HepG2 (cell line): Measurements from ENCODE around the gene TMEM253. TPM values are rescaled to one million over a fixed set of nuclear protein-coding genes. Genes with fewer than 3 reads are reported as not detected.

Experiments used
- ATF4 ChIP-seq, 2 experiments: fragments of 450-650 bp in 1 of 2; sonication (generic) in 1 of 2; formaldehyde crosslinking; IDR thresholded peaks; 2 replicates each; pipeline versions ENCODE4 v1.5.0 to v1.8.0; 2020 to 2022; ENCODE audit warnings: mild to moderate bottlenecking in 1 of 2, missing genetic modification reagents in 1 of 2
- HNF1B ChIP-seq: sonication (generic); formaldehyde crosslinking; IDR thresholded peaks from 2 replicates; pipeline ENCODE4 v1.5.1; 2020; ENCODE audit warnings: mild to moderate bottlenecking, moderate library complexity, missing genetic modification reagents
- MBNL3 ChIP-seq: fragments of 250-450 bp; sonication (Bioruptor Pico); conservative IDR thresholded peaks from 2 replicates; pipeline ENCODE4 v1.8.0; 2022; ENCODE audit warnings: mild to moderate bottlenecking, inconsistent platforms
- MED13 ChIP-seq: sonication (generic); formaldehyde crosslinking; IDR thresholded peaks from 2 replicates; pipeline ENCODE4 v1.5.0; 2020; ENCODE audit warnings: missing genetic modification reagents
- NR2C2 ChIP-seq: sonication (generic); formaldehyde crosslinking; IDR thresholded peaks from 2 replicates; pipeline ENCODE4 v1.4.0; 2020; ENCODE audit warnings: missing genetic modification reagents, mild to moderate bottlenecking, moderate library complexity, borderline replicate concordance
- SOX13 ChIP-seq, 3 experiments: fragments of 450-650 bp in 1 of 3; sonication (generic) in 1 of 3; formaldehyde crosslinking in 1 of 3; IDR thresholded peaks in 2 of 3; conservative IDR thresholded peaks in 1 of 3; 2 replicates each; pipeline versions ENCODE4 v1.5.0 to v1.6.1; 2016 to 2020; ENCODE audit warnings: antibody characterized with exemption in 1 of 3, mild to moderate bottlenecking in 1 of 3, missing compliant biosample characterization in 1 of 3, missing genetic modification reagents in 1 of 3, moderate library complexity in 1 of 3
- TFDP2 ChIP-seq: sonication (generic); formaldehyde crosslinking; IDR thresholded peaks from 2 replicates; pipeline ENCODE4 v1.4.0; 2020; ENCODE audit warnings: missing genetic modification reagents
- YY1 ChIP-seq: IDR thresholded peaks from 2 replicates; pipeline ENCODE4 v1.6.1; 2011; ENCODE audit warnings: low read length, low read depth, moderate library complexity, mild to moderate bottlenecking; ENCODE audit not compliant: insufficient read depth, insufficient replicate concordance
- ZBTB26 ChIP-seq: IDR thresholded peaks from 2 replicates; pipeline ENCODE4 v1.6.1; 2016; ENCODE audit warnings: missing compliant biosample characterization, missing genetic modification reagents, borderline replicate concordance
- ZHX2 ChIP-seq, 2 experiments: sonication (generic) in 1 of 2; formaldehyde crosslinking in 1 of 2; IDR thresholded peaks; 2 replicates each; pipeline versions ENCODE4 v1.6.1 to v1.9.0; 2014 to 2022; ENCODE audit warnings: antibody characterized with exemption in 1 of 2, borderline replicate concordance in 1 of 2, inconsistent platforms in 1 of 2, low read depth in 1 of 2, missing genetic modification reagents in 1 of 2
- ZNF138 ChIP-seq: sonication (generic); formaldehyde crosslinking; IDR thresholded peaks from 2 replicates; pipeline ENCODE4 v1.5.0; 2020; ENCODE audit warnings: mild to moderate bottlenecking, low read depth, missing genetic modification reagents
- ZNF230 ChIP-seq: sonication (generic); formaldehyde crosslinking; IDR thresholded peaks from 2 replicates; pipeline ENCODE4 v1.4.0; 2020; ENCODE audit warnings: mild to moderate bottlenecking, missing genetic modification reagents
- ZNF740 ChIP-seq: sonication (generic); formaldehyde crosslinking; IDR thresholded peaks from 2 replicates; pipeline ENCODE4 v1.4.0; 2020; ENCODE audit warnings: missing genetic modification reagents
- ZNF879 ChIP-seq: sonication (generic); formaldehyde crosslinking; IDR thresholded peaks from 2 replicates; pipeline ENCODE4 v1.8.1; 2023; ENCODE audit warnings: missing genetic modification reagents
- ZSCAN20 ChIP-seq: sonication (generic); formaldehyde crosslinking; IDR thresholded peaks from 2 replicates; pipeline ENCODE4 v1.4.0; 2020; ENCODE audit warnings: missing genetic modification reagents, mild to moderate bottlenecking, borderline replicate concordance
- polyA plus RNA-seq, 8 experiments: library from polyadenylated mRNA; depleted of rRNA in 3 of 8; stranded (reverse) in 7 of 8; unstranded in 1 of 8; fragments of >200 nt; fragmentation: Illumina TruSeq in 4 of 8; extraction: Trizol in 4 of 8; gene quantifications; 2 replicates each; pipeline versions ENCODE4 v1.2.1 to v1.2.3, GENCODE V29; 2011 to 2016; ENCODE audit warnings: low read depth in 4 of 8, missing spikeins in 1 of 8, mixed read lengths in 1 of 8; ENCODE audit not compliant: insufficient read depth in 1 of 8
- total RNA-seq, 5 experiments: library from RNA; depleted of rRNA; stranded (reverse); fragments of >200 nt; fragmentation: Illumina TruSeq; extraction: Trizol; gene quantifications; 2 replicates each; pipeline ENCODE4 v1.2.3, GENCODE V29; 2016; ENCODE audit warnings: low read depth in 1 of 5

The TMEM253 gene
- total and polyA plus RNA-seq, 2 of the 13 experiments (the other 11 are each of a cell fraction or from before 2014, with no cell fraction given) = 0.29 to 0.45 TPM

- 0 out of 2 replicates have a peak, but pooled peaks have one; percentile 22 for TF ChIP-seq TFDP2 (CRISPR knock-in tag)
- TF ChIP-seq ZNF230 = no peak
- TF ChIP-seq ATF4 (CRISPR knock-in tag; IDR thresholded peaks at IDR 0.05) = no peak
- TF ChIP-seq MBNL3 (CRISPR knock-in tag) = no peak
- no peak for TF ChIP-seq ZHX2 (IDR thresholded peaks at IDR 0.05; ENCODE audit: low read depth)
- TF ChIP-seq ZHX2 (CRISPR knock-in tag; IDR thresholded peaks at IDR 0.05; ENCODE audit: borderline replicate concordance) = no peak
- TF ChIP-seq HNF1B (CRISPR knock-in tag) = no peak
- no peak for TF ChIP-seq ZSCAN20 (CRISPR knock-in tag)
- TF ChIP-seq SOX13 (IDR thresholded peaks at IDR 0.05) = no peak
- TF ChIP-seq SOX13 (CRISPR knock-in tag; conservative IDR thresholded peaks at IDR 0.05 in 1 of 2, IDR thresholded peaks at IDR 0.05 in 1 of 2) = no peak; a peak in 1 of 4 replicates
- peak; percentile 67 for TF ChIP-seq YY1
- no peak for TF ChIP-seq ZBTB26 (CRISPR knock-in tag)
- no peak for TF ChIP-seq ZNF138 (CRISPR knock-in tag)
- TF ChIP-seq MED13 = no peak
- TF ChIP-seq ZNF879 (CRISPR knock-in tag) = no peak
- TF ChIP-seq NR2C2 (CRISPR knock-in tag) = peak; percentile 72
- TF ChIP-seq ZNF740 = peak; percentile 45; the same call in 1 of the 2 replicates
Measured at GRCh38 chr14:21098076-21098891, 2.6 kb upstream of the TMEM253 start, which contains the start of gene ZNF219 (continued).
